ACHN (cell line): ENCODE measurements around the gene PRDX1.
"Not testable (repeated sequence)": the region's sequence is repeated elsewhere in the genome, so short reads cannot be mapped to it uniquely, and the experiment has no call there.

Source experiments
- DNase-seq: peaks from one replicate; pipeline ENCODE4 v3.0.0-alpha.2; 2015
- in situ Hi-C: cut with HindIII; loops from 2 replicates; pipeline ENCODE4 v1.10.0; 2017; ENCODE audit warnings: low sequenced_read_pairs, low pct_ligation_motif_present, low pct_unique_long_range_greater_than_20kb

Gene PRDX1

GRCh38 chr1:45479039-45479748, 42.5 kb downstream of the PRDX1 start:
- no peak for DNase-seq
- in situ Hi-C loops, result no loop called here

DNA sequence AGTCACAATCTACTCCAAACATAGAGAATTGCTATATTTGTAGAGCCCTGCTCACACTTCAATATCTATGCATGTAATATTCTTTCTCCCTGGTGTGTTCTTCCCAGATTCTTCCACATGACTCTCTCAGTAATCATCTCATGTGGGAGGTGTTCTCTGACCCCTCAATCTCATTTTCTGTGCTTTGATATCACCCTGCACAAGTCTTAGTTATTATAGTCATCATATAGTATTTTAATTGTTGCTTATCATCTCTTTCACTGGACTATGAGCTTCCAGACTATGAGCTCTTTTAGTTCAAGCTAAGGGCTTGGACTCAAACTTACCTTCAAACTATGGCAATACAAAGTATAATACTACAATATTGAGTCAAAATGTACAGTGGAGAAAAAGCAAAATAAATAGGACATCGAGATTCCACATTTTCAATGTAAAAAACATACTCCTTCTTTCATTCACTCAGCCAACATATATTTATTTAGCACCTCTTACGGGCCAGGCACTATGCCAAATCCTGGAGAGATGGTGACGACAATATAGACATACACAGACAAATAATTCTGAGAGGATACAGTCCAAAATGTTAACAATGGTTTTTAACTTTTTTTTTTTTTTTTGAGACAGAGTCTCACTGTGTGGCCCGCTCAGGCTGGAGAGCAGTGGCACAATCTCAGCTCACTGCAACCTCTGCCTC, 43.4 kb downstream of the PRDX1 start:
- no peak for DNase-seq
- in situ Hi-C loops, result no loop called here

GRCh38 chr1:45477646-45478045, 44.0 kb downstream of the PRDX1 start:
- no peak for DNase-seq
- in situ Hi-C loops, result no loop called here

DNA sequence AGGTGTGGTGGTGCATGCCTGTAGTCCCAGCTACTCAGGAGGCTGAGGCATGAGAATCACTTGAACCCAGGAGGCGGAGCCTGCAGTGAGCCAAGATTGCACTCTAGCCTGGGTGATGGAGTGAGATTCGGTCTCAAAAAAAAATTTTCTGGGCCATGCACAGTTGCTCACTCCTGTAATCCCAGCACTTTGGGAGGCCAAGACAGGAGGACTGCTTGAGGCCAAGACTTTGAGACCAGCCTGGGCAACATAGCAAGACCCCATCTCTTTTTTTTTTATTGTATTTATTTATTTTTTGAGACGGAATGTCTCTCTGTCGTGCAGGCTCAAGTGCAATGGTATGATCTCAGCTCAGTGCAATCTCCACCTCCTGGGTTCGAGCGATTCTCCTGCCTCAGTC, 47.5 kb downstream of the PRDX1 start:
- in situ Hi-C loops, DNase-seq: not testable (repeated sequence)

GRCh38 chr1:45473302-45473701, 48.4 kb downstream of the PRDX1 start:
- in situ Hi-C loops, result no loop called here
- no peak for DNase-seq

DNA sequence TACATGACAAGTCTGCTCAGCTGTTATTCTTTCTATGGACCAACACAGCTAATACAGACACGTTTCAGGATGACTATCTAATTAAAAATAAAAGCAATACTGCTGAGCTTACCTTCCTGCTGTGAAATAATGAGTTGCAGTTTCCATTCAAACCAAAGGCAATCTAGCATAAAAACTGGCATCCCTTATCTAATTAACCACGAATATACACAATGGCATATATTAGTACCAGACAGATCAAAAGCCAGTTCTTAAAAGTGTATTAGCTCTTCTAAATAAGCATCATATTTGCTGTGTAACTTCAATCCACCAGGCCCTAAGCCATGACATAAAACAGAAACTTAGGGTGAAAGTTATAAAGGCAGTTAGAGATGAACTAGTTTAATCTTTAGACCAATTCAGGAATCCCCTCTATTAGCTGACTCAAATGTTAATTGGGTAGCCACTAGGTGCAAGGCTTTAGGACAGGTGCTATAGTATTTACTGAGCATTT, 51.3 kb downstream of the PRDX1 start:
- in situ Hi-C loops, result no loop called here
- DNase-seq, result no peak

DNA sequence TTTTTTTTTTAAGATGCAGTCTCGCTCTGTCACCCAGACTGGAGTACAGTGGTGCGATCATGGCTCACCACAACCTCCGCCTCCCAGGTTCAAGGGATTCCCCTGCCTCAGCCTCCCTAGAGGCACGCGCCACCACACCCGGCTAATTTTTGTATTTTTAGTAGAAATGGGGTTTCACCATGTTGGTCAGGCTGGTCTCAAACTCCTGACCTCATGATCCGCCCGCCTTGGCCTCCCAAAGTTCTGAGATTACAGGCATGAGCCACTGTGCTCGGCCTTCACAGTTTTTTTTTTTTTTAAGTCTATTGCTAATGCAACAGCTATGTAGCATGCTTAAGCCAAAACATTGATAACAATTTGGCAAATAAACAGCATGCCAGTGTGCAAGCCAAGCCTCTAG, 54.3 kb downstream of the PRDX1 start:
- in situ Hi-C loops, DNase-seq: not testable (repeated sequence)

- no peak for DNase-seq
- in situ Hi-C loops, result no loop called here
Measured at GRCh38 chr1:45465277-45465676, 56.4 kb downstream of the PRDX1 start.
